Measurements from ENCODE around the gene SLC7A10.

The SLC7A10 gene

GRCh38 chr19:33249740-33250366, 24.2 kb upstream of the SLC7A10 start:
- Histone ChIP-seq H3K27me3 (ENCODE audit: insufficient read depth, low read length) (no peaks in the 10 kb centered on the region), H3K23ac (ENCODE audit: low read length) (no peak overlapping the region), H2AK5ac (ENCODE audit: low read length) (no peak overlapping the region), H3K79me2 (ENCODE audit: control insufficient read depth, insufficient read depth, low read length, poor library complexity) (no peaks in the 10 kb centered on the region), H4K12ac (ENCODE audit: low read depth, low read length) (no peak overlapping the region), H3K4me2 (ENCODE audit: low read length) (no peak overlapping the region), H3K36me3 (ENCODE audit: control insufficient read depth in 1 of 2, insufficient read depth in 2 of 2, low read length in 2 of 2) (no peaks in the 10 kb centered on the region), H3K79me1 (ENCODE audit: low read length) (peaks cover 7% of the 10 kb centered on the region), H3K18ac (ENCODE audit: low read length) (no peak overlapping the region), H3K27ac (ENCODE audit: low read depth, low read length) (no peak overlapping the region), H4K8ac (ENCODE audit: low read depth, low read length) (no peak overlapping the region), H2BK120ac (ENCODE audit: insufficient read depth, low read length, poor library complexity) (no peak overlapping the region), H3K4me3 (ENCODE audit: low read depth, low read length) (peak overlapping the region; percentile 10), H3K9me3 (ENCODE audit: insufficient read depth, low read depth, low read length) (peaks cover 13% of the 10 kb centered on the region), H4K91ac (ENCODE audit: low read depth, low read length) (no peak overlapping the region), H2BK5ac (ENCODE audit: low read depth, low read length, poor library complexity) (no peak overlapping the region), H3K4me1 (ENCODE audit: control insufficient read depth in 1 of 2, insufficient read depth in 2 of 2, low read length in 2 of 2) (peaks cover 8 to 9% of the 10 kb centered on the region in 2 experiments), H3K14ac (ENCODE audit: low read length) (no peak overlapping the region), H3K4ac (ENCODE audit: low read depth, low read length) (no peak overlapping the region), H3K9ac (ENCODE audit: low read length) (no peak overlapping the region), H2BK12ac (ENCODE audit: low read length) (no peak overlapping the region), H2AFZ (ENCODE audit: insufficient read depth, low read length, poor library complexity) (no peak overlapping the region)
- no peak for DNase-seq
- WGBS (ENCODE audit: extremely low coverage, insufficient coverage, insufficient read length) = no CpG with 5 or more reads among the region's 3 CpGs

- Histone ChIP-seq H3K14ac (ENCODE audit: low read length) (no peak overlapping the region), H3K18ac (ENCODE audit: low read length) (no peak overlapping the region), H2BK5ac (ENCODE audit: low read depth, low read length, poor library complexity) (no peak overlapping the region), H3K36me3 (ENCODE audit: control insufficient read depth in 1 of 2, insufficient read depth in 2 of 2, low read length in 2 of 2) (no peaks in the 10 kb centered on the region), H4K91ac (ENCODE audit: low read depth, low read length) (peak overlapping the region; percentile 37), H3K79me1 (ENCODE audit: low read length) (peaks cover 7% of the 10 kb centered on the region), H3K79me2 (ENCODE audit: control insufficient read depth, insufficient read depth, low read length, poor library complexity) (no peaks in the 10 kb centered on the region), H2AK5ac (ENCODE audit: low read length) (no peak overlapping the region), H3K4me3 (ENCODE audit: low read depth, low read length) (no peak overlapping the region), H3K23ac (ENCODE audit: low read length) (no peak overlapping the region), H2BK12ac (ENCODE audit: low read length) (peak overlapping the region; percentile 10), H3K4ac (ENCODE audit: low read depth, low read length) (no peak overlapping the region), H3K4me2 (ENCODE audit: low read length) (no peak overlapping the region), H3K27me3 (ENCODE audit: insufficient read depth, low read length) (no peaks in the 10 kb centered on the region), H4K12ac (ENCODE audit: low read depth, low read length) (no peak overlapping the region), H3K27ac (ENCODE audit: low read depth, low read length) (no peak overlapping the region), H3K4me1 (ENCODE audit: control insufficient read depth in 1 of 2, insufficient read depth in 2 of 2, low read length in 2 of 2) (peaks cover 8 to 9% of the 10 kb centered on the region in 2 experiments), H3K9me3 (ENCODE audit: insufficient read depth, low read depth, low read length) (peaks cover 14% of the 10 kb centered on the region), H3K9ac (ENCODE audit: low read length) (no peak overlapping the region), H2AFZ (ENCODE audit: insufficient read depth, low read length, poor library complexity) (no peak overlapping the region), H2BK120ac (ENCODE audit: insufficient read depth, low read length, poor library complexity) (no peak overlapping the region), H4K8ac (ENCODE audit: low read depth, low read length) (no peak overlapping the region)
- DNase-seq = peak; percentile 99
- WGBS (ENCODE audit: extremely low coverage, insufficient coverage, insufficient read length) = no CpG with 5 or more reads among the region's 28 CpGs
These were observed 23.4 kb upstream of the SLC7A10 start for GRCh38 chr19:33248954-33249613.

GRCh38 chr19:33248553-33248953, 22.9 kb upstream of the SLC7A10 start:
- H2AK5ac ChIP-seq (ENCODE audit: low read length) = no peak overlapping the region
- no CpG with 5 or more reads among the region's 11 CpGs for WGBS (ENCODE audit: extremely low coverage, insufficient coverage, insufficient read length)
- H2BK5ac ChIP-seq (ENCODE audit: low read depth, low read length, poor library complexity) = no peak overlapping the region
- H3K4me3 ChIP-seq (ENCODE audit: low read depth, low read length) = no peak overlapping the region
- peaks cover 14% of the 10 kb centered on the region for H3K9me3 ChIP-seq (ENCODE audit: insufficient read depth, low read depth, low read length)
- H3K23ac ChIP-seq (ENCODE audit: low read length) = no peak overlapping the region
- H4K12ac ChIP-seq (ENCODE audit: low read depth, low read length) = no peak overlapping the region
- no peak overlapping the region for H3K9ac ChIP-seq (ENCODE audit: low read length)
- peaks cover 8 to 9% of the 10 kb centered on the region in 2 experiments for H3K4me1 ChIP-seq (ENCODE audit: control insufficient read depth in 1 of 2, insufficient read depth in 2 of 2, low read length in 2 of 2)
- no peak overlapping the region for H3K4ac ChIP-seq (ENCODE audit: low read depth, low read length)
- H3K14ac ChIP-seq (ENCODE audit: low read length) = no peak overlapping the region
- H2BK12ac ChIP-seq (ENCODE audit: low read length) = no peak overlapping the region
- H2AFZ ChIP-seq (ENCODE audit: insufficient read depth, low read length, poor library complexity) = no peak overlapping the region
- H2BK120ac ChIP-seq (ENCODE audit: insufficient read depth, low read length, poor library complexity) = no peak overlapping the region
- H4K8ac ChIP-seq (ENCODE audit: low read depth, low read length) = no peak overlapping the region
- H3K27me3 ChIP-seq (ENCODE audit: insufficient read depth, low read length) = no peaks in the 10 kb centered on the region
- peaks cover 7% of the 10 kb centered on the region for H3K79me1 ChIP-seq (ENCODE audit: low read length)
- no peaks in the 10 kb centered on the region for H3K79me2 ChIP-seq (ENCODE audit: control insufficient read depth, insufficient read depth, low read length, poor library complexity)
- H3K27ac ChIP-seq (ENCODE audit: low read depth, low read length) = no peak overlapping the region
- no peak overlapping the region for H3K18ac ChIP-seq (ENCODE audit: low read length)
- H4K91ac ChIP-seq (ENCODE audit: low read depth, low read length) = peak overlapping the region; percentile 41
- no peak overlapping the region for H3K4me2 ChIP-seq (ENCODE audit: low read length)
- DNase-seq = peak; percentile 67 to 72
- no peaks in the 10 kb centered on the region for H3K36me3 ChIP-seq (ENCODE audit: control insufficient read depth in 1 of 2, insufficient read depth in 2 of 2, low read length in 2 of 2)

- WGBS (ENCODE audit: extremely low coverage, insufficient coverage, insufficient read length) = no CpG with 5 or more reads among the region's 8 CpGs
- H3K18ac ChIP-seq (ENCODE audit: low read length) = no peak overlapping the region
- H2BK5ac ChIP-seq (ENCODE audit: low read depth, low read length, poor library complexity) = no peak overlapping the region
- DNase-seq = no peak
- peak overlapping the region; percentile 50 for H2AK5ac ChIP-seq (ENCODE audit: low read length)
- peak overlapping the region; percentile 20 for H2BK120ac ChIP-seq (ENCODE audit: insufficient read depth, low read length, poor library complexity)
- H3K4me1 ChIP-seq (ENCODE audit: control insufficient read depth in 1 of 2, insufficient read depth in 2 of 2, low read length in 2 of 2) = peaks cover 8 to 9% of the 10 kb centered on the region in 2 experiments
- H3K4me2 ChIP-seq (ENCODE audit: low read length) = no peak overlapping the region
- H3K14ac ChIP-seq (ENCODE audit: low read length) = peak overlapping the region; percentile 25
- no peak overlapping the region for H2AFZ ChIP-seq (ENCODE audit: insufficient read depth, low read length, poor library complexity)
- no peak overlapping the region for H4K8ac ChIP-seq (ENCODE audit: low read depth, low read length)
- peaks cover 14% of the 10 kb centered on the region for H3K9me3 ChIP-seq (ENCODE audit: insufficient read depth, low read depth, low read length)
- no peak overlapping the region for H3K4ac ChIP-seq (ENCODE audit: low read depth, low read length)
- no peak overlapping the region for H3K9ac ChIP-seq (ENCODE audit: low read length)
- peaks cover 7% of the 10 kb centered on the region for H3K79me1 ChIP-seq (ENCODE audit: low read length)
- no peak overlapping the region for H3K27ac ChIP-seq (ENCODE audit: low read depth, low read length)
- no peaks in the 10 kb centered on the region for H3K27me3 ChIP-seq (ENCODE audit: insufficient read depth, low read length)
- H4K12ac ChIP-seq (ENCODE audit: low read depth, low read length) = no peak overlapping the region
- peak overlapping the region; percentile 41 for H4K91ac ChIP-seq (ENCODE audit: low read depth, low read length)
- H3K79me2 ChIP-seq (ENCODE audit: control insufficient read depth, insufficient read depth, low read length, poor library complexity) = no peaks in the 10 kb centered on the region
- peak overlapping the region; percentile 41 for H2BK12ac ChIP-seq (ENCODE audit: low read length)
- no peak overlapping the region for H3K23ac ChIP-seq (ENCODE audit: low read length)
- no peak overlapping the region for H3K4me3 ChIP-seq (ENCODE audit: low read depth, low read length)
- no peaks in the 10 kb centered on the region for H3K36me3 ChIP-seq (ENCODE audit: control insufficient read depth in 1 of 2, insufficient read depth in 2 of 2, low read length in 2 of 2)
These were observed 22.5 kb upstream of the SLC7A10 start for GRCh38 chr19:33248104-33248503.

Data from trophoblast cell (in vitro differentiated cells and primary cell).